Measurements from ENCODE around the gene DCXR. TPM values are rescaled to one million over a fixed set of nuclear protein-coding genes. Genes with fewer than 3 reads are reported as not detected.

Gene DCXR
- total RNA-seq, 1 experiment from 2014 or later, result 111 TPM

DNA sequence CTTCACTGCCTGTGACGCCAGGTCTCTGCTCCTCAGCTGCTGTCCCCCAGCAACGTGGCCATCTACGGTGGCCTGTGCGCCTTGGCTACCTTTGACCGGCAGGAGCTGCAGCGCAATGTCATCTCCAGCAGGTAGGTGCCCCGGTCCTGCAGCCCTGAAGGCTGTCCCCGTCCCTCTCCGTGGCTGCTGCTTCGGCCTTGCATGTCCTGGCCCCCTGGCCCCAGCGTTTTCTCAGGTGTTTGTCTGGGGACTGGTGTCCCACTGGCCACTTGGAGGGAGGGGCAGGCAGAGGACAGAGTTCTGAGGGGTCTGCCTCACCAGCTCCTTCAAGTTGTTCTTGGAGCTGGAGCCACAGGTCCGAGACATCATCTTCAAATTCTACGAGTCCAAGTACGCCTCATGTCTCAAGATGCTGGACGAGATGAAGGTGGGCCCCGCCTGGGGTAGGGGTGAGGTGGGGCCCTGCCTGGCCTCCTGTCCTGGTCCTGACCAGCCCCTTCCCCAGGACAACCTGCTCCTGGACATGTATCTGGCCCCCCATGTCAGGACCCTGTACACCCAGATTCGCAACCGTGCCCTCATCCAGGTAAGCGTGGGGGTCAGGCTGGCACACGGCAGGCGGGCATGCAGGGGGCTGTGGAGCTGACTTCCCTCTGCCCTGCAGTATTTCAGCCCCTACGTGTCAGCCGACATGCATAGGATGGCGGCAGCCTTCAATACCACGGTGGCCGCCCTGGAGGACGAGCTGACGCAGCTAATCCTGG, 18.6 kb upstream of the DCXR start:
- H3K27ac Mint-ChIP-seq (ENCODE audit: low read depth, unreplicated experiment), result no peak overlapping the region
- ChIA-PET CTCF (interaction anchor here (0.6 to 1.3 kb wide), 3 partner anchors 18 to 302 kb away, joined by 3 to 4 read pairs (median 3); partner anchors contain the start of gene DCXR), POLR2A (interaction anchor here (2.1 kb wide), 1 partner anchor 18 kb away, joined by 10 read pairs; the partner anchor contains the start of gene DCXR)
- TF ChIP-seq, protein P1, sequence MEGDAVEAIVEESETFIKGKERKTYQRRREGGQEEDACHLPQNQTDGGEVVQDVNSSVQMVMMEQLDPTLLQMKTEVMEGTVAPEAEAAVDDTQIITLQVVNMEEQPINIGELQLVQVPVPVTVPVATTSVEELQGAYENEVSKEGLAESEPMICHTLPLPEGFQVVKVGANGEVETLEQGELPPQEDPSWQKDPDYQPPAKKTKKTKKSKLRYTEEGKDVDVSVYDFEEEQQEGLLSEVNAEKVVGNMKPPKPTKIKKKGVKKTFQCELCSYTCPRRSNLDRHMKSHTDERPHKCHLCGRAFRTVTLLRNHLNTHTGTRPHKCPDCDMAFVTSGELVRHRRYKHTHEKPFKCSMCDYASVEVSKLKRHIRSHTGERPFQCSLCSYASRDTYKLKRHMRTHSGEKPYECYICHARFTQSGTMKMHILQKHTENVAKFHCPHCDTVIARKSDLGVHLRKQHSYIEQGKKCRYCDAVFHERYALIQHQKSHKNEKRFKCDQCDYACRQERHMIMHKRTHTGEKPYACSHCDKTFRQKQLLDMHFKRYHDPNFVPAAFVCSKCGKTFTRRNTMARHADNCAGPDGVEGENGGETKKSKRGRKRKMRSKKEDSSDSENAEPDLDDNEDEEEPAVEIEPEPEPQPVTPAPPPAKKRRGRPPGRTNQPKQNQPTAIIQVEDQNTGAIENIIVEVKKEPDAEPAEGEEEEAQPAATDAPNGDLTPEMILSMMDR (IDR thresholded peaks at IDR 0.05; ENCODE audit: unreplicated experiment), result no peak
- no peaks in the 10 kb centered on the region for H3K9me3 Mint-ChIP-seq (ENCODE audit: unreplicated experiment)
- H3K4me3 Mint-ChIP-seq (ENCODE audit: unreplicated experiment), result no peak overlapping the region
- intact Hi-C loops (cut with micrococcal nuclease), result no loop called here
- DNase-seq (ENCODE audit: unreplicated experiment), result no peak
- peaks cover 49% of the 10 kb centered on the region for H3K36me3 Mint-ChIP-seq (ENCODE audit: insufficient read depth, unreplicated experiment)
- no peaks in the 10 kb centered on the region for H3K27me3 Mint-ChIP-seq (ENCODE audit: insufficient read depth, unreplicated experiment)
- BruUV-seq (replicated peaks), result no TSS peak
- no peaks in the 10 kb centered on the region for H3K4me1 Mint-ChIP-seq (ENCODE audit: insufficient read depth, unreplicated experiment)

DNA sequence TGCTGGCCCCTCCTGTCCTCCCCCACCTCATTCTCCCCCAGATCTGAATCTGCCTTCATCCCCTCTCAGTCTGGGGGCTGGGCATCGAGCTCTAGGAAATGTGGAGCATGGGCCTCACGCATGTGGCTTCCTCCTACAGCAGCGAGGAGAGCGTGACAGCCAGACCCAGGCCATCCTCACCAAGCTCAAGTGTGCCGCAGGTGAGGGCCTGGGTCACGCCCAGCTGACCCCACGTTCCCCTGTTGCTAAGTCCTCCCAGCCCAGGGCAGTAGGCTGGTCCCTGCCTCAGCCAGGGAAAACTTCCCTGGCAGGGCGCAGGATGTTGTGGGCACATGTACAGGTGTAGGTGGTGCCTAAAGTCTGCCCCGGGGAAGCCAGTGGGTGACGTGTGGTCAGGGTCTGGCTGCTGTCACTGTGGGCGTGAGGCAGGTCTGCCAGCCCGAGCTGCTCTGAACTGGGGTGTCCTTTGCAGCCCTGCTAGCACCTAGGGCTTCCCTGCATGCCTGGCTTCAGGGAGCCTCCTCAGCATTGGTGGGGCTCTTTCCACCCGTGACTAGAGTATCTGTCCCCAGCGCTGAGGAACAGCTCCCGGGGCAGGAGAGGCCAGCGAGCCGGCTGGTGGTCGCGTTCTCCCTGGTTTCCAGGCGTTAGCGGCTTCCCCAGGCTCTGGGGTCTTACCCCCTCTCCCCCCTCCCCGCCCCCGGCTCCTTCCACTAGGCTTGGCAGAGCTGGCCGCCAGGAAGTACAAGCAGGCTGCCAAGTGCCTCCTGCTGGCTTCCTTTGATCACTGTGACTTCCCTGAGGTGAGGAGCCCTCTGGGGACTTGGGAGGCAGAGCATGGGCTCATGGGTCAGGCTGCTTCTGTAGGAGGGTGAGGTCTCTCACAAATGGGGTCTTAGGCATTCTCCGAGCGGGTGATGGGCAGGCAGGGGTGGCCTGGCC, 17.8 kb upstream of the DCXR start:
- TF ChIP-seq, protein P1 (IDR thresholded peaks at IDR 0.05; ENCODE audit: unreplicated experiment), result no peak
- intact Hi-C loops (cut with micrococcal nuclease), result no loop called here
- H3K4me3 Mint-ChIP-seq (ENCODE audit: unreplicated experiment), result no peak overlapping the region
- peaks cover 41% of the 10 kb centered on the region for H3K36me3 Mint-ChIP-seq (ENCODE audit: insufficient read depth, unreplicated experiment)
- no TSS peak for BruUV-seq (replicated peaks)
- DNase-seq (ENCODE audit: unreplicated experiment), result no peak
- H3K27me3 Mint-ChIP-seq (ENCODE audit: insufficient read depth, unreplicated experiment), result no peaks in the 10 kb centered on the region
- ChIA-PET POLR2A (interaction anchor here (1.6 to 2.2 kb wide), 3 partner anchors 11 to 22 kb away, joined by 4 to 9 read pairs (median 6); partner anchors contain the start of genes DCXR and DUS1L), CTCF (interaction anchor here (0.9 to 1.3 kb wide), 2 partner anchors 18 to 25 kb away, joined by 3 to 4 read pairs; partner anchors contain the start of gene DCXR)
- H3K27ac Mint-ChIP-seq (ENCODE audit: low read depth, unreplicated experiment), result no peak overlapping the region
- no peaks in the 10 kb centered on the region for H3K4me1 Mint-ChIP-seq (ENCODE audit: insufficient read depth, unreplicated experiment)
- no peaks in the 10 kb centered on the region for H3K9me3 Mint-ChIP-seq (ENCODE audit: unreplicated experiment)

DNA sequence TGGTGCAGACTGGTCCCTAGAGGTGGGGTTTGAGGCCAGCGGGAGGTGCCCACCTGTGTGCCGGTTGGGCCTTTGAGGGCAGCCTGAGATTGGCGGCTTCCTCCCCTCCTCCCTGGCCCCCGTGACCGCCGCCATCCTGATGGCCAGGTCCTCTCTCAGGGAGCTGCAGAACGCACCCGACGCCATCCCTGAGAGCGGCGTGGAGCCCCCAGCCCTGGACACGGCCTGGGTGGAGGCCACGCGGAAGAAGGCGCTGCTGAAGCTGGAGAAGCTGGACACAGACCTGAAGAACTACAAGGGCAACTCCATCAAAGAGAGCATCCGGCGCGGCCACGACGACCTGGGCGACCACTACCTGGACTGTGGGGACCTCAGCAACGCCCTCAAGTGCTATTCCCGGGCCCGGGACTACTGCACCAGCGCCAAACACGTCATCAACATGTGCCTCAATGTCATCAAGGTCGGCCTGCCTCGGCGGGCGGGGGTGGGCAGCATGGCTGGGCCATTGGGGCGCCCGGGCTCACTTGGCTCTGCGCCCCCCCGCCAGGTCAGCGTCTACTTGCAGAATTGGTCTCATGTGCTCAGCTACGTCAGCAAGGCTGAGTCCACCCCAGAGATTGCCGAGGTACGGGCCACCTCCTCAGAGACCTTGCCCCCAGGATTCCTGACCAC, 17.0 kb upstream of the DCXR start:
- ChIA-PET CTCF (interaction anchor here (1.2 to 1.3 kb wide), 2 partner anchors 17 to 24 kb away, joined by 3 to 4 read pairs; partner anchors contain the start of gene DCXR), POLR2A (interaction anchor here (0.6 to 2.2 kb wide), 5 partner anchors 9 to 341 kb away, joined by 3 to 9 read pairs (median 4); partner anchors contain the start of genes DCXR and DUS1L)
- no peaks in the 10 kb centered on the region for H3K27me3 Mint-ChIP-seq (ENCODE audit: insufficient read depth, unreplicated experiment)
- no TSS peak for BruUV-seq (replicated peaks)
- no peak overlapping the region for H3K27ac Mint-ChIP-seq (ENCODE audit: low read depth, unreplicated experiment)
- no peaks in the 10 kb centered on the region for H3K4me1 Mint-ChIP-seq (ENCODE audit: insufficient read depth, unreplicated experiment)
- TF ChIP-seq, protein P1 (IDR thresholded peaks at IDR 0.05; ENCODE audit: unreplicated experiment), result no peak
- H3K4me3 Mint-ChIP-seq (ENCODE audit: unreplicated experiment), result no peak overlapping the region
- DNase-seq (ENCODE audit: unreplicated experiment), result no peak
- H3K9me3 Mint-ChIP-seq (ENCODE audit: unreplicated experiment), result no peaks in the 10 kb centered on the region
- intact Hi-C loops (cut with micrococcal nuclease), result no loop called here
- H3K36me3 Mint-ChIP-seq (ENCODE audit: insufficient read depth, unreplicated experiment), result peaks cover 35% of the 10 kb centered on the region
